Stomach (tissue), 4 donors: ENCODE results near the gene CNTFR.

Experiments
- CTCF ChIP-seq, 7 experiments: fragments of 450-650 bp in 4 of 7; fragments of 200-600 bp in 3 of 7; sonication (generic) in 3 of 7; IDR thresholded peaks; one replicate each; pipeline ENCODE4 v1.5.1; 2016 to 2019; ENCODE audit warnings: antibody characterized with exemption in 7 of 7, control low read depth in 2 of 7, mild to moderate bottlenecking in 1 of 7
- POLR2A ChIP-seq, 4 donors: fragments of 450-650 bp; IDR thresholded peaks; one replicate each; pipeline ENCODE4 v1.6.1; 2016; ENCODE audit warnings: antibody characterized with exemption in 4 of 4, control low read depth in 2 of 4, mild to moderate bottlenecking in 1 of 4, moderate library complexity in 1 of 4
- POLR2AphosphoS5 ChIP-seq, 3 donors: sonication (generic); formaldehyde crosslinking; IDR thresholded peaks; one replicate each; pipeline ENCODE4 v1.6.1; 2016; ENCODE audit warnings: antibody characterized with exemption in 3 of 3

- TF ChIP-seq CTCF (IDR thresholded peaks at IDR 0.05) = no peak
- no peak for TF ChIP-seq POLR2A (IDR thresholded peaks at IDR 0.05)
- no peak for TF ChIP-seq POLR2AphosphoS5 (IDR thresholded peaks at IDR 0.05)
Measured at GRCh38 chr9:34628656-34629490, 39.3 kb upstream of the CNTFR start, which contains the start of gene ARID3C.
